ENCODE results near the gene PRR9.

DNA sequence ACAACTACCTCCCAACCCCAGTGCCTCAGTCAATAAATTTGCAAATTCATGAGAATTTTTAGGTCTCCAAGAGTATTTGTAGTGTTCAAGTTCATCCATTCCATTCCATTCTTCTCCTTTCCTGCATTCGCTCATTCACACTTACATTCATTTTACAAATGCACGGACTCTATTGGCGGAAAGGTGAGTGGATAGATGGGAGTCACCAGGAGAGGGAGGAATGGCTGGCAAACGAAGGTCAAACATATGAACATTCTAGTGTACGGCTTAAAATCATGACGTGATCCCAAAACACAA is 44.6 kb downstream of the PRR9 start:
- TF ChIP-seq, protein P1, sequence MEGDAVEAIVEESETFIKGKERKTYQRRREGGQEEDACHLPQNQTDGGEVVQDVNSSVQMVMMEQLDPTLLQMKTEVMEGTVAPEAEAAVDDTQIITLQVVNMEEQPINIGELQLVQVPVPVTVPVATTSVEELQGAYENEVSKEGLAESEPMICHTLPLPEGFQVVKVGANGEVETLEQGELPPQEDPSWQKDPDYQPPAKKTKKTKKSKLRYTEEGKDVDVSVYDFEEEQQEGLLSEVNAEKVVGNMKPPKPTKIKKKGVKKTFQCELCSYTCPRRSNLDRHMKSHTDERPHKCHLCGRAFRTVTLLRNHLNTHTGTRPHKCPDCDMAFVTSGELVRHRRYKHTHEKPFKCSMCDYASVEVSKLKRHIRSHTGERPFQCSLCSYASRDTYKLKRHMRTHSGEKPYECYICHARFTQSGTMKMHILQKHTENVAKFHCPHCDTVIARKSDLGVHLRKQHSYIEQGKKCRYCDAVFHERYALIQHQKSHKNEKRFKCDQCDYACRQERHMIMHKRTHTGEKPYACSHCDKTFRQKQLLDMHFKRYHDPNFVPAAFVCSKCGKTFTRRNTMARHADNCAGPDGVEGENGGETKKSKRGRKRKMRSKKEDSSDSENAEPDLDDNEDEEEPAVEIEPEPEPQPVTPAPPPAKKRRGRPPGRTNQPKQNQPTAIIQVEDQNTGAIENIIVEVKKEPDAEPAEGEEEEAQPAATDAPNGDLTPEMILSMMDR (conservative IDR thresholded peaks at IDR 0.05 in 1 of 2, IDR thresholded peaks at IDR 0.05 in 1 of 2; ENCODE audit: low read depth in 1 of 2, low read length in 2 of 2), result no peak
- peak; percentile 60 for TF ChIP-seq EZH2 (IDR thresholded peaks at IDR 0.05; ENCODE audit: low read length, missing control alignments)

Measured in fibroblast of lung (primary cell).